Stimulated activated naive B cell treated with anti-CD40 and anti-IgM and Interleukin-4, amounts not matched to agents 10 μg/mL and 1 μg/mL and 100 μg/mL, for 72 hours (primary cell): ENCODE data around the gene SKAP1.
"Not testable (repeated sequence)": the region's sequence is repeated elsewhere in the genome, so short reads cannot be mapped to it uniquely, and the experiment has no call there.

Experiments
- ATAC-seq, 2 donors: fragments of 150-1000 bp; cut with Tn5 transposase; replicated peaks; 2 replicates each; pipeline ENCODE4 v1.10.0; 2021; ENCODE audit warnings: moderate library complexity in 1 of 2
- DNase-seq: peaks from one replicate; pipeline ENCODE4 v3.0.0; 2021
- H3K27ac Mint-ChIP-seq: one replicate; pipeline ENCODE4 v1.8.0; 2022; ENCODE audit warnings: mild to moderate bottlenecking, mixed read lengths
- H3K27me3 Mint-ChIP-seq, 2 donors: one replicate each; pipeline ENCODE4 v1.8.0; 2022; ENCODE audit warnings: mixed read lengths in 2 of 2
- H3K36me3 Mint-ChIP-seq, 2 donors: one replicate each; pipeline ENCODE4 v1.8.0; 2022; ENCODE audit warnings: mixed read lengths in 2 of 2, mild to moderate bottlenecking in 1 of 2
- H3K4me1 Mint-ChIP-seq, 2 donors: one replicate each; pipeline ENCODE4 v1.8.0; 2022; ENCODE audit warnings: mixed read lengths in 2 of 2, mild to moderate bottlenecking in 1 of 2
- H3K4me3 Mint-ChIP-seq, 2 donors: one replicate each; pipeline ENCODE4 v1.8.0; 2022; ENCODE audit warnings: mild to moderate bottlenecking in 2 of 2, mixed read lengths in 2 of 2, moderate library complexity in 1 of 2
- H3K9me3 Mint-ChIP-seq, 2 donors: one replicate each; pipeline ENCODE4 v1.8.0; 2022; ENCODE audit warnings: mixed read lengths in 2 of 2, mild to moderate bottlenecking in 1 of 2

Gene SKAP1

GRCh38 chr17:48202959-48203358, 227.1 kb downstream of the SKAP1 start:
- peaks cover 0 to 6% of the 10 kb centered on the region in 2 donors for H3K27me3 Mint-ChIP-seq
- DNase-seq (no peak), ATAC-seq (no peak)
- H3K9me3 Mint-ChIP-seq, result no peaks in the 10 kb centered on the region
- H3K4me3 Mint-ChIP-seq, result no peak overlapping the region
- H3K27ac Mint-ChIP-seq, result no peak overlapping the region
- H3K4me1 Mint-ChIP-seq, result peaks cover 10 to 15% of the 10 kb centered on the region in 2 donors
- peaks cover 12 to 20% of the 10 kb centered on the region in 2 donors for H3K36me3 Mint-ChIP-seq

DNA sequence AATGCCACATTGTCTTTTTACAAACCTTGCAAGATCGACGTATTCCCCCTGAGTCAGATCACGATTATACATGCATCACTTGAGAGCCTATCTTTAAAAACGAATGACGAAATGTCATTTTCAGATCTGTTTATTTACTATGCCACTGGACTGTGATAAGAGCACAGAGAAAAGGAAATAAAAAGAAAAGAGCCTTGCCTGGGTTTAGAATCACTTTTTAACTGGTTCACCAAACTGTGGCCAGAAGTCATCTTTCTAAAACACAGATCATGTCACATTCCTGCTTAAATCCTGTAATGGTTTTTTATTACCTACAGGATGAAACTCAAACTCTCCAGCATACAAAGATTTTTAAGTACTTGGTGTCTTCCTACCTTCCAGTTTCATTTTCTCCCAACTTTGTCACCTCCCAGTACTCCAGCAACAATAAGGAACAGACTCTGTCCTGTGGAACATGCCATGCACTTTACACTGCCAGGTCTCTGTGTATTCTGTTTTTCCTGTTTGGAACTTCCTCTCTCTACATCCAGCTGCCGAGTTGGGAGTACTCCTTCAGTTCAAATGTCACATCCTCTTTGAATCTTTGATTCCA, 231.0 kb downstream of the SKAP1 start:
- no peak for DNase-seq

DNA sequence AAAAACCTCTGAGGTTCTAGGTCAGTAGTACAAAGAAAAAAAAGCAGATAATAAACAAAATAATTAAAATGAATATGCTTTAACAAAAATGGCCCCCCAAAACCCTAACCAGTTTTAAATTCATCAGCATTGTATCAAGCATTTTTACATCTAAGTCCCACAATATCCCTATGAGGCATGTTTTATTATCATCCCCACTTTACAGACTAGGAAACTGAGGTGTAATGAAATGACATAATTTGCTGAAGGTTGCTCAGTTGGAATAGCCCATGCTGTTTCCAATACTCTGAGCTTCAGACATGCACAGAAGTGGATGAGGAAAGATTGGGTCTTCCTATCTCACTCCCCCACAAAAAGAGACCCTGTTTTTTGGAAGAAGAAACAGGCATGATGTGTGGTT, 234.1 kb downstream of the SKAP1 start:
- H3K4me3 Mint-ChIP-seq, result no peak overlapping the region
- ATAC-seq (no peak), DNase-seq (no peak)
- H3K36me3 Mint-ChIP-seq, result peaks cover 39 to 46% of the 10 kb centered on the region in 2 donors
- H3K9me3 Mint-ChIP-seq, result no peaks in the 10 kb centered on the region
- H3K4me1 Mint-ChIP-seq, result peaks cover 8 to 10% of the 10 kb centered on the region in 2 donors
- H3K27ac Mint-ChIP-seq, result no peak overlapping the region
- peaks cover 0 to 3% of the 10 kb centered on the region in 2 donors for H3K27me3 Mint-ChIP-seq

More for the DNA sequence above, 231.0 kb downstream of the SKAP1 start:
- ATAC-seq, result peak; percentile 55 to 62
- Mint-ChIP-seq H3K4me1 (peaks cover 10 to 11% of the 10 kb centered on the region in 2 donors), H3K36me3 (peaks cover 22 to 35% of the 10 kb centered on the region in 2 donors), H3K27me3 (peaks cover 0 to 3% of the 10 kb centered on the region in 2 donors), H3K4me3 (no peak overlapping the region), H3K27ac (no peak overlapping the region), H3K9me3 (no peaks in the 10 kb centered on the region)

DNA sequence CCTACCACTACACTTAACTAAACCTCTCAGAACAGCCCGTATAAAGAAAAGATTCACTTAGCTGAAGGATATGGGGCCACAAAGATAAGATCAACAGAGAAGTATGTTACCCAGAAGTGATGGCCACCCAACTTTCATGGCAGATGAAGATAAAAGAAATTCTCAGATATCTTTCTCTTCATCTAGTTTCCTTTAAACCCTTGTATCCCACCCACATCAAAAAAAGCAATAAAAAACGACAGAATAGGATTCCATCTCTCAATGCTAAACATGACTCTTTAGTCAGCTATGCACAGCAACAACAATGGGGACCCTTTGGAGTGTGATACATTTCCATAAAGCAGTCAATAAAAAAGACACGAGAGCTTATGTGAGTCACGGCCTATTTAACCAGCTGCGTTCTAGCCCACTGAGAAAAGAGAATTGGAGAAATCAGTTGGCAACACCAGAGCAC, 235.9 kb downstream of the SKAP1 start:
- H3K36me3 Mint-ChIP-seq, result peaks cover 35 to 40% of the 10 kb centered on the region in 2 donors
- H3K27me3 Mint-ChIP-seq, result no peaks in the 10 kb centered on the region
- peaks cover 2 to 7% of the 10 kb centered on the region in 2 donors for H3K4me1 Mint-ChIP-seq
- no peak overlapping the region for H3K4me3 Mint-ChIP-seq
- H3K27ac Mint-ChIP-seq, result no peak overlapping the region
- ATAC-seq (no peak), DNase-seq (no peak)
- H3K9me3 Mint-ChIP-seq, result no peaks in the 10 kb centered on the region

DNA sequence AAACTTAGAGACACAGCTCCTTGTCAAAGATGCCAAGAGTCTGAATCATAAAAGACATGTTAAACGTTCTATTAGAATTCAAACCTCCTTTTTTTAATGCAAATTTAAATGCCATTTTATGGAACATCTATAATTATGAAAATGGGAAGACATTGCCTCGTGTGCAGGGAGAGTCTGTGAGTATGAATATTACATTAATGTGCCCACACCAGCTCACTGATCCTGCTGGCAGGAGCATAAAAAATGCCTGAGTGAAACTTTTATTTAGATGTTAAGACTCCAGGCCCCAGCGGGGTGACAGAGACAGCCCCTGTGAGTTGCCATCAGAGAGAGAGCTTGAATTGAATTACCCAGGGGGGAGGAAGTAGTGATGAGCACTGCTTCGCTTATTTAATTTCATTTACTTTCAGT, 237.7 kb downstream of the SKAP1 start:
- ATAC-seq, result no peak
- no peaks in the 10 kb centered on the region for H3K9me3 Mint-ChIP-seq
- no peak overlapping the region for H3K27ac Mint-ChIP-seq
- H3K4me1 Mint-ChIP-seq, result no peaks in the 10 kb centered on the region
- H3K27me3 Mint-ChIP-seq, result no peaks in the 10 kb centered on the region
- no peak overlapping the region for H3K4me3 Mint-ChIP-seq
- peaks cover 44% of the 10 kb centered on the region in 2 donors for H3K36me3 Mint-ChIP-seq
- no peak for DNase-seq

GRCh38 chr17:48191362-48191761, 238.7 kb downstream of the SKAP1 start:
- no peak overlapping the region for H3K27ac Mint-ChIP-seq
- no peak for DNase-seq

DNA sequence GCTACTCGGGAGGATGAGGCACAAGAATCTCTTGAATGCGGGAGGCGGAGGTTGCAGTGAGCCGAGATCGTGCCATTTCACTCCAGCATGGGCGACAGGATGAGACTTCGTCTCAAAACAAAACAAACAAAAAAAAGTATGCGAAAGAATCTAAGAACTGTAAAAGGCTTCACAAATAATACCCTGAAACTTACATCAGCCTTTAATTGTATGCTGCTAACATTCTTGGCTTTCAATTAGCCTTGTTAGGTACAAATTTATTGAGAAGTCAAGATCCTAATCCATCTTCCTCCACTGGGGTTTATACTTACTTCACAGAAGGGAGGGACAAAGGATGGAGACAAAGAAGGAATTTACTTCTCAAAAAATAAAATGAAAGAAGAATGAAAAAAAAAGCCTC, 239.1 kb downstream of the SKAP1 start:
- no peak for ATAC-seq
- peaks cover 41 to 45% of the 10 kb centered on the region in 2 donors for H3K36me3 Mint-ChIP-seq
- H3K27ac Mint-ChIP-seq, result no peak overlapping the region

More at GRCh38 chr17:48191362-48191761, 238.7 kb downstream of the SKAP1 start:
- Mint-ChIP-seq H3K4me1 (no peaks in the 10 kb centered on the region), H3K4me3 (no peak overlapping the region), H3K27me3 (no peaks in the 10 kb centered on the region), H3K36me3 (peaks cover 37 to 42% of the 10 kb centered on the region in 2 donors), H3K9me3 (no peaks in the 10 kb centered on the region)
- no peak for ATAC-seq

GRCh38 chr17:48187872-48188608, 242.0 kb downstream of the SKAP1 start:
- no peak for ATAC-seq

More for the DNA sequence above, 239.1 kb downstream of the SKAP1 start:
- no peaks in the 10 kb centered on the region for H3K9me3 Mint-ChIP-seq
- no peaks in the 10 kb centered on the region for H3K4me1 Mint-ChIP-seq
- no peak overlapping the region for H3K4me3 Mint-ChIP-seq
- H3K27me3 Mint-ChIP-seq, result no peaks in the 10 kb centered on the region
- DNase-seq, result no peak

GRCh38 chr17:48186317-48186716, 243.7 kb downstream of the SKAP1 start:
- H3K27me3 Mint-ChIP-seq, H3K4me3 Mint-ChIP-seq, ATAC-seq, DNase-seq, H3K4me1 Mint-ChIP-seq, H3K9me3 Mint-ChIP-seq, H3K27ac Mint-ChIP-seq: not testable (repeated sequence)
- peaks cover 32 to 39% of the 10 kb centered on the region in 2 donors for H3K36me3 Mint-ChIP-seq

More at GRCh38 chr17:48187872-48188608, 242.0 kb downstream of the SKAP1 start:
- Mint-ChIP-seq H3K27ac (no peak overlapping the region), H3K4me1 (no peaks in the 10 kb centered on the region), H3K4me3 (no peak overlapping the region), H3K36me3 (peaks cover 35 to 43% of the 10 kb centered on the region in 2 donors), H3K27me3 (no peaks in the 10 kb centered on the region), H3K9me3 (no peaks in the 10 kb centered on the region)
- no peak for DNase-seq

- Mint-ChIP-seq H3K36me3 (peaks cover 41 to 51% of the 10 kb centered on the region in 2 donors), H3K4me3 (no peak overlapping the region)
These were observed 245.3 kb downstream of the SKAP1 start for GRCh38 chr17:48184721-48185120.

GRCh38 chr17:48181653-48182052, 248.4 kb downstream of the SKAP1 start:
- Mint-ChIP-seq H3K4me3 (no peak overlapping the region), H3K4me1 (no peaks in the 10 kb centered on the region), H3K27me3 (no peaks in the 10 kb centered on the region), H3K36me3 (peaks cover 36 to 60% of the 10 kb centered on the region in 2 donors), H3K27ac (no peak overlapping the region), H3K9me3 (no peaks in the 10 kb centered on the region)
- ATAC-seq (no peak), DNase-seq (no peak)

More at GRCh38 chr17:48184721-48185120, 245.3 kb downstream of the SKAP1 start:
- H3K27ac Mint-ChIP-seq, result no peak overlapping the region
- DNase-seq (no peak), ATAC-seq (no peak)
- H3K27me3 Mint-ChIP-seq, result no peaks in the 10 kb centered on the region
- H3K4me1 Mint-ChIP-seq, result no peaks in the 10 kb centered on the region
- H3K9me3 Mint-ChIP-seq, result no peaks in the 10 kb centered on the region

DNA sequence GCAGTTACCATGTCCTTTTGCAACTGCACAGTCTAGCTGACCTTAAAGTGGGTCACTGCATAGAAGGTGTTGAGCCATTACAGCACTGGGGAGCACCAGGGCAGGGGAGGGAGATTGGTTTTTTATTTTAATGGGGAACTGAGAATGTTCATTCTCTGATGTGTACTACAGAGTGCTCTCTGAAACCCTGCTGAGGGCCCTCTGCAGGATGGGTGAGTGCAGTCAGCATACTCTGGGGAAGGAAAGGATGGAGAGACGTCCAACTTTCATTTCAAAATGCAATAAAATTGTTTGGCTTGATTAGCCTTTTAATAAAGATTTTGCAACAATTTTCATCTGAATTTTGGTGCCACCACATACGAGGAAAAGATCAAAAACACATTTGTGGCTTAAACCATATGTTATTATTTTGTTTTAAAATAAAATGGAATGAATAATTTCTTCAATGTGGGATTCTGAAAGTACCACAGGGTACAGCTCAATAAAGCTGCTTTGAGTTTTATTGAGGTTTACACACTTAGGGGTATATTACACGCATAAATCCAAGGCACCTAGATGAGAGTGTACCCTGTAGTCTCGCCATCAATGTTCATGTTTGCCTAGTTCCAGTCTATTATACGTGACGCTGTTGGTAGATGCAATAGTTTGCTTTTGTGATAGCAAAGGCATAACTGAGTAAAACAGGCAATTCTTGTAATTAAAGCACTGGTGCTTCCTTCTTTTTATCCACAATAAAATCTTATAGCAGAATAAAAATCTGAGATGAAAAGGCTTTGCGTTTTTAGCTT, 249.0 kb downstream of the SKAP1 start:
- H3K36me3 Mint-ChIP-seq, result peaks cover 35 to 61% of the 10 kb centered on the region in 2 donors
- no peaks in the 10 kb centered on the region for H3K9me3 Mint-ChIP-seq
- no peak overlapping the region for H3K4me3 Mint-ChIP-seq
- no peaks in the 10 kb centered on the region for H3K27me3 Mint-ChIP-seq
- no peak overlapping the region for H3K27ac Mint-ChIP-seq
- peaks cover 0 to 2% of the 10 kb centered on the region in 2 donors for H3K4me1 Mint-ChIP-seq
- ATAC-seq, result no peak
- no peak for DNase-seq

- Mint-ChIP-seq H3K27ac (no peak overlapping the region), H3K9me3 (no peaks in the 10 kb centered on the region), H3K4me1 (peaks cover 4 to 15% of the 10 kb centered on the region in 2 donors), H3K27me3 (no peaks in the 10 kb centered on the region), H3K36me3 (peaks cover 28 to 57% of the 10 kb centered on the region in 2 donors), H3K4me3 (no peak overlapping the region)
- no peak for ATAC-seq
- DNase-seq, result no peak
These were observed 250.7 kb downstream of the SKAP1 start for GRCh38 chr17:48179071-48179945.
